Adipocyte (in vitro differentiated cells): Measurements from ENCODE around the gene TCP11.

ENCODE experiments used
- DNase-seq: peaks from one replicate; pipeline ENCODE4 v3.0.0-alpha.2; 2015; ENCODE audit warnings: low read depth
- H3K27me3 ChIP-seq: replicated peaks from 2 replicates; pipeline ENCODE4 v1.7.0; 2013; ENCODE audit warnings: mild to moderate bottlenecking, low read length, moderate library complexity; ENCODE audit not compliant: control insufficient read depth, insufficient read depth
- H3K36me3 ChIP-seq: 2 replicates; pipeline ENCODE4 v1.7.0; 2013; ENCODE audit warnings: low read length, mild to moderate bottlenecking, moderate library complexity; ENCODE audit not compliant: control insufficient read depth, insufficient read depth, severe bottlenecking
- H3K4me1 ChIP-seq: 2 replicates; pipeline ENCODE4 v1.7.0; 2013; ENCODE audit warnings: mild to moderate bottlenecking, low read length, moderate library complexity; ENCODE audit not compliant: control insufficient read depth, insufficient read depth
- H3K4me3 ChIP-seq: 2 replicates; pipeline ENCODE4 v1.7.0; 2013; ENCODE audit warnings: mild to moderate bottlenecking, low read length, moderate library complexity
- H3K9ac ChIP-seq: 2 replicates; pipeline ENCODE4 v1.7.0; 2013; ENCODE audit warnings: mild to moderate bottlenecking, low read length, moderate library complexity
- H3K9me3 ChIP-seq: 2 replicates; pipeline ENCODE4 v1.7.0; 2013; ENCODE audit warnings: mild to moderate bottlenecking, low read length, moderate library complexity; ENCODE audit not compliant: control insufficient read depth

Gene TCP11

GRCh38 chr6:35084511-35085203 lies 56.5 kb downstream of the TCP11 start:
- Histone ChIP-seq H3K27me3 (no peaks in the 10 kb centered on the region), H3K36me3 (peaks cover 41% of the 10 kb centered on the region), H3K4me3 (no peak overlapping the region), H3K9ac (no peak overlapping the region), H3K9me3 (no peaks in the 10 kb centered on the region), H3K4me1 (peaks cover 5% of the 10 kb centered on the region)
- no peak for DNase-seq

GRCh38 chr6:35084041-35084491 lies 57.1 kb downstream of the TCP11 start:
- no peak for DNase-seq
- Histone ChIP-seq H3K4me3 (no peak overlapping the region), H3K27me3 (no peaks in the 10 kb centered on the region), H3K4me1 (no peaks in the 10 kb centered on the region), H3K9ac (no peak overlapping the region), H3K9me3 (no peaks in the 10 kb centered on the region), H3K36me3 (peaks cover 46% of the 10 kb centered on the region)

- Histone ChIP-seq H3K36me3 (peaks cover 50% of the 10 kb centered on the region), H3K27me3 (no peaks in the 10 kb centered on the region), H3K9ac (no peak overlapping the region), H3K4me3 (no peak overlapping the region), H3K9me3 (no peaks in the 10 kb centered on the region), H3K4me1 (no peaks in the 10 kb centered on the region)
- DNase-seq: no peak
Observed at GRCh38 chr6:35083507-35083906, 57.6 kb downstream of the TCP11 start.

- H3K4me3 ChIP-seq: no peak overlapping the region
- H3K9me3 ChIP-seq: no peaks in the 10 kb centered on the region
- H3K36me3 ChIP-seq: peaks cover 50% of the 10 kb centered on the region
- H3K27me3 ChIP-seq: no peaks in the 10 kb centered on the region
- H3K4me1 ChIP-seq: no peaks in the 10 kb centered on the region
- H3K9ac ChIP-seq: no peak overlapping the region
- no peak for DNase-seq
Observed at GRCh38 chr6:35082733-35083403, 58.3 kb downstream of the TCP11 start.

GRCh38 chr6:35082046-35082732 lies 59.0 kb downstream of the TCP11 start:
- Histone ChIP-seq H3K9ac (no peak overlapping the region), H3K4me1 (no peaks in the 10 kb centered on the region), H3K27me3 (no peaks in the 10 kb centered on the region), H3K4me3 (no peak overlapping the region), H3K36me3 (peaks cover 44% of the 10 kb centered on the region), H3K9me3 (no peaks in the 10 kb centered on the region)
- no peak for DNase-seq

- Histone ChIP-seq H3K36me3 (peaks cover 41% of the 10 kb centered on the region), H3K9ac (no peak overlapping the region), H3K4me1 (no peaks in the 10 kb centered on the region), H3K27me3 (no peaks in the 10 kb centered on the region), H3K9me3 (no peaks in the 10 kb centered on the region), H3K4me3 (no peak overlapping the region)
- no peak for DNase-seq
Observed at GRCh38 chr6:35081426-35081851, 59.7 kb downstream of the TCP11 start.

GRCh38 chr6:35080821-35081425 lies 60.2 kb downstream of the TCP11 start:
- H3K36me3 ChIP-seq: peaks cover 41% of the 10 kb centered on the region
- H3K27me3 ChIP-seq: no peaks in the 10 kb centered on the region

GRCh38 chr6:35080016-35080680 lies 61.0 kb downstream of the TCP11 start:
- Histone ChIP-seq H3K4me3 (no peak overlapping the region), H3K36me3 (peaks cover 34% of the 10 kb centered on the region), H3K9me3 (no peaks in the 10 kb centered on the region), H3K4me1 (no peaks in the 10 kb centered on the region), H3K27me3 (no peaks in the 10 kb centered on the region), H3K9ac (no peak overlapping the region)
- no peak for DNase-seq

More at GRCh38 chr6:35080821-35081425, 60.2 kb downstream of the TCP11 start:
- Histone ChIP-seq H3K9ac (no peak overlapping the region), H3K4me3 (no peak overlapping the region), H3K4me1 (no peaks in the 10 kb centered on the region), H3K9me3 (no peaks in the 10 kb centered on the region)
- no peak for DNase-seq

GRCh38 chr6:35079311-35080000 lies 61.7 kb downstream of the TCP11 start:
- no peak overlapping the region for H3K4me3 ChIP-seq
- no peak overlapping the region for H3K9ac ChIP-seq
- H3K9me3 ChIP-seq: no peaks in the 10 kb centered on the region
- no peaks in the 10 kb centered on the region for H3K27me3 ChIP-seq
- no peaks in the 10 kb centered on the region for H3K4me1 ChIP-seq
- peaks cover 27% of the 10 kb centered on the region for H3K36me3 ChIP-seq
- DNase-seq: no peak

- H3K36me3 ChIP-seq: peaks cover 27% of the 10 kb centered on the region
- H3K4me1 ChIP-seq: no peaks in the 10 kb centered on the region
- no peak for DNase-seq
- H3K9me3 ChIP-seq: no peaks in the 10 kb centered on the region
- no peak overlapping the region for H3K4me3 ChIP-seq
- H3K9ac ChIP-seq: no peak overlapping the region
- no peaks in the 10 kb centered on the region for H3K27me3 ChIP-seq
Observed at GRCh38 chr6:35078896-35079295, 62.2 kb downstream of the TCP11 start.
